Left lung (tissue), 10 donors: ENCODE measurements around the gene MAN1B1. TPM values are rescaled to one million over a fixed set of nuclear protein-coding genes. Genes with fewer than 3 reads are reported as not detected.

ENCODE experiments used
- ATAC-seq: fragments of 200-7000 bp; cut with Tn5 transposase; one replicate; pipeline ENCODE4 v1.9.1; 2020; ENCODE audit warnings: moderate library complexity
- DNase-seq, 4 donors: peaks; one replicate each; pipeline ENCODE4 v3.0.0-alpha.2; 2013 to 2020
- H3K27ac ChIP-seq, 2 donors: fragments of 200-600 bp; sonication (generic) in 1 of 2; one replicate each; pipeline versions ENCODE4 v1.5.0 to v1.8.0; 2020 to 2021
- H3K27me3 ChIP-seq, 2 donors: fragments of 200-600 bp; sonication (generic) in 1 of 2; one replicate each; pipeline versions ENCODE4 v1.5.0 to v1.8.0; 2020 to 2021
- H3K36me3 ChIP-seq, 2 donors: fragments of 200-600 bp; sonication (generic) in 1 of 2; one replicate each; pipeline versions ENCODE4 v1.5.0 to v1.8.0; 2020 to 2021
- H3K4me1 ChIP-seq, 2 donors: fragments of 200-600 bp; one replicate each; pipeline ENCODE4 v1.8.0; 2021
- H3K4me3 ChIP-seq, 2 donors: fragments of 200-600 bp; sonication (generic) in 1 of 2; one replicate each; pipeline versions ENCODE4 v1.5.0 to v1.8.0; 2020 to 2021; ENCODE audit warnings: mild to moderate bottlenecking in 1 of 2
- H3K9me3 ChIP-seq, 2 donors: fragments of 200-600 bp; sonication (generic) in 1 of 2; one replicate each; pipeline versions ENCODE4 v1.5.0 to v1.8.0; 2020 to 2021
- intact Hi-C, 2 donors: fragments of 100-400 bp; cut with DNase I; formaldehyde crosslinking; loops; one replicate each; pipeline versions ENCODE4 v1.11.2 to v1.14.2; 2022
- polyA plus RNA-seq, 6 donors: library from polyadenylated mRNA; unstranded; fragments of 120-200 nt; gene quantifications; one replicate each; pipeline ENCODE4 v1.2.1, GENCODE V29; 2013; ENCODE audit not compliant: insufficient read length in 6 of 6
- total RNA-seq, 2 donors: library from RNA; stranded (reverse); fragmentation: NEBNext Ultra II Directional; extraction: Animal tissue kit (Norgen Biotek cat#: 25700); gene quantifications; one replicate each; pipeline ENCODE4 v1.2.1, GENCODE V29; 2021
- TF ChIP-seq, protein P1 (sequence below), 2 donors: fragments of 200-600 bp; sonication (generic) in 1 of 2; IDR thresholded peaks; one replicate each; pipeline versions ENCODE4 v1.5.0 to v1.8.0; 2021; ENCODE audit warnings: antibody characterized with exemption in 2 of 2
- donor health status: DM: no; HTN: yes; CAD: no.
- donor health status: DM: no; HTN: no; CAD: no.

The MAN1B1 gene
- total and polyA plus RNA-seq, 8 donors = 51.5 to 74.9 (median 64.8) TPM

DNA sequence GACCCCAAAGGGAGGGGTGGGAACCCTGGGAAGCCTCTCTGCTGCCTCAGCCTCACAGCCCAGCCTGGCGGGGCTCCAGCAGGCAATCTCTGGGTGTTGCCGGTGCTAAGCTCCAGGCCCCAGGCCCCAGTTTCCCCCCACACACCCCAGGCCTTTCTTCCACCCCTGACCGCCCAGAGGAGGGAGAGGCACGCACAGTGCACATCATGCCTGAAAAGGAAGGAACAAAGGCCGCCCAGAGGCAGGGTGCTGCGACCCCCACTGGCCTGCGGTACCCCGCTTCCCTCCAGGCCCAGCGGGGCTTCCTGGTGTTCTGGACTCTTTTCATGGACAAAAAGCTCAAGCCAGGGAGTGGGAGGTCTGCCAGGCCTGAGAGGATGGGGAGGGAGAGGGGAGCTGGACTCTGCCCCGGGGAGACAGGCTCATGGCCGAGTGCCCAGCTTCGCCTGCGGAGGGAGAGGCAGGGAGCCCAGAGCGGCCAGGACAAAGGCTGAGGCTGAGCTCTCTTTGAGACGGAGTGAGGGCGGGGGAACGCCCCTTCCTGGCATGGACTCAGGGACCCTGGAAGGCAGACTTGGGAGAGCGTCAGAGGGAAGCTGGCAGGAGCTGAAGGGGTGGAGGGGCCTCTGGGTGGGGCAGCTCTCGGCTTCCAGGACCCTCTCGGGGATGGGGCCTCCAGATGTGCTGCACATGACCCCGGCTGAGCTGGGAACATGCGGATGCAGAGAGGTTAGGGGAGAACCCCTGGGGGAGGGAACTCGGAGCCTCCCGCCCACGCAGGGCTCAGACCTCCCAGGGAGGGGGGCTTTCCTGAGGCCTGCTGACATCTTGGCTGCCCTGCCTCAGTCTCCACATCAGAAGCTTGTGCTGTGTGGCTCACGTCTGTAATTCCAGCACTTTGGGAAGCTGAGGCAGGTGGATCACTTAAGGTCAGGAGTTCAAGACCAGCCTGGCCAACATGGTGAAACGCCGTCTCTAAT lies 31.1 kb upstream of the MAN1B1 start:
- no peaks in the 10 kb centered on the region for H3K9me3 ChIP-seq
- peak; percentile 78 to 96 (median 88) for DNase-seq
- H3K36me3 ChIP-seq = no peaks in the 10 kb centered on the region
- H3K4me1 ChIP-seq = peaks cover 9 to 38% of the 10 kb centered on the region in 2 donors
- TF ChIP-seq, protein P1, sequence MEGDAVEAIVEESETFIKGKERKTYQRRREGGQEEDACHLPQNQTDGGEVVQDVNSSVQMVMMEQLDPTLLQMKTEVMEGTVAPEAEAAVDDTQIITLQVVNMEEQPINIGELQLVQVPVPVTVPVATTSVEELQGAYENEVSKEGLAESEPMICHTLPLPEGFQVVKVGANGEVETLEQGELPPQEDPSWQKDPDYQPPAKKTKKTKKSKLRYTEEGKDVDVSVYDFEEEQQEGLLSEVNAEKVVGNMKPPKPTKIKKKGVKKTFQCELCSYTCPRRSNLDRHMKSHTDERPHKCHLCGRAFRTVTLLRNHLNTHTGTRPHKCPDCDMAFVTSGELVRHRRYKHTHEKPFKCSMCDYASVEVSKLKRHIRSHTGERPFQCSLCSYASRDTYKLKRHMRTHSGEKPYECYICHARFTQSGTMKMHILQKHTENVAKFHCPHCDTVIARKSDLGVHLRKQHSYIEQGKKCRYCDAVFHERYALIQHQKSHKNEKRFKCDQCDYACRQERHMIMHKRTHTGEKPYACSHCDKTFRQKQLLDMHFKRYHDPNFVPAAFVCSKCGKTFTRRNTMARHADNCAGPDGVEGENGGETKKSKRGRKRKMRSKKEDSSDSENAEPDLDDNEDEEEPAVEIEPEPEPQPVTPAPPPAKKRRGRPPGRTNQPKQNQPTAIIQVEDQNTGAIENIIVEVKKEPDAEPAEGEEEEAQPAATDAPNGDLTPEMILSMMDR (IDR thresholded peaks at IDR 0.05) = no peak
- H3K27me3 ChIP-seq = peaks cover 15 to 52% of the 10 kb centered on the region in 2 donors
- H3K4me3 ChIP-seq = no peak overlapping the region
- peak; percentile 64 for ATAC-seq
- no peak overlapping the region for H3K27ac ChIP-seq
- intact Hi-C loops = no loop called here

DNA sequence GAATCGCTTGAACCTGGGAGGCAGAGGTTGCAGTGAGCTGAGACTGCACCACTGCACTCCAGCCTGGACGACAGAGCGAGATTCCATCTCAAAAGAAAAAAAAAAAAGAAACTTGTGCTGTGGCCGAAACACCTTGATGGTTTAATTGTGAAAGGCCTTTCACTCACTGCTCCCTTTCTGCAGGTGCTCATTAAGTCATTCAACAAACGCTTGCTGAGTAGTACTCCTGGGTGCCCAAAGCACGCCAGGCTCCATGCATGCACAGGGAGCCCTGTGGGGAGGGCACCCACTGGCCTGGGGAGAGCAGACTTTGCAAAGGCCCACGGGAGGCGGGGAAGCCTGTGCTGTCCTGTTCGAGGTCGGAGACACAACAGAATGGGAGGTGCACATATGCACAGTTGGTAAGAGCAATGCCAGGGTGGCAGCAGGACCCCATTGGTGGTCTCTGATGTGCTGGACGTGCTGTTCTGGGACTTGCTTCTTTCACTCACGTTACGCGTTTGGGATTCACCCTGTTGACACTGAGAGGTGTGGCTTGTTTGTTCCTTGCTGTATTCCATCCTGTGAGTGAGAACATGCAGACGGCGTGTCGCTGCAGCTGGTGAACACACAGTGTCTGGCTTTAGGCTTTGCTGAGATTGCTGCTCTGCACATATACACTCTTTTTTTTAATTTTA lies 29.9 kb upstream of the MAN1B1 start:
- no peaks in the 10 kb centered on the region for H3K36me3 ChIP-seq
- H3K4me3 ChIP-seq = no peak overlapping the region
- H3K27me3 ChIP-seq = peaks cover 15 to 40% of the 10 kb centered on the region in 2 donors
- no peak for ATAC-seq
- intact Hi-C loops = no loop called here
- H3K27ac ChIP-seq = no peak overlapping the region
- peak in 2 of 4 donors; percentile 51 to 70 for DNase-seq
- H3K4me1 ChIP-seq = peaks cover 9 to 38% of the 10 kb centered on the region in 2 donors
- TF ChIP-seq, protein P1 (IDR thresholded peaks at IDR 0.05) = no peak
- no peaks in the 10 kb centered on the region for H3K9me3 ChIP-seq

DNA sequence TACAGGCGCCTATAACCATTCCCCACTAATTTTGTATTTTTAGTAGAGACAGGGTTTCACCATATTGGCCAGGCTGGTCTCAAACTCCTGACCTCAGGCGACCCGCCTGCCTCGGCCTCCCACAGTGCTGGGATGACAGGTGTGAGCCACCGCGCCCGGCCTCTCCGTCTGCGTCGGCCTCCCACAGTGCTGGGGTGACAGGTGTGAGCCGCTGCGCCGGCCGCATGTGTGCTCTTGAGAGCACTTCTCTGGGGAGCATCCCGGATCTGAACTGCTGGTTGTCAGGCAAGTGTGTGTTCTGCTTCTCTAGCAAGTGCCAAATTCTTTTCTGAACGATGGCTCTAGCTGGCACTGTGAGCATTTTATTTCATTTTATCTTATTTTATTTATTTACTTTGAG lies 29.2 kb upstream of the MAN1B1 start:
- Histone ChIP-seq H3K36me3 (no peaks in the 10 kb centered on the region), H3K4me1 (peaks cover 9 to 35% of the 10 kb centered on the region in 2 donors), H3K27ac (no peak overlapping the region), H3K4me3 (no peak overlapping the region), H3K27me3 (peaks cover 13 to 34% of the 10 kb centered on the region in 2 donors), H3K9me3 (no peaks in the 10 kb centered on the region)
- no peak for DNase-seq
- intact Hi-C loops = no loop called here
- ATAC-seq = no peak
- TF ChIP-seq, protein P1 (IDR thresholded peaks at IDR 0.05) = no peak

DNA sequence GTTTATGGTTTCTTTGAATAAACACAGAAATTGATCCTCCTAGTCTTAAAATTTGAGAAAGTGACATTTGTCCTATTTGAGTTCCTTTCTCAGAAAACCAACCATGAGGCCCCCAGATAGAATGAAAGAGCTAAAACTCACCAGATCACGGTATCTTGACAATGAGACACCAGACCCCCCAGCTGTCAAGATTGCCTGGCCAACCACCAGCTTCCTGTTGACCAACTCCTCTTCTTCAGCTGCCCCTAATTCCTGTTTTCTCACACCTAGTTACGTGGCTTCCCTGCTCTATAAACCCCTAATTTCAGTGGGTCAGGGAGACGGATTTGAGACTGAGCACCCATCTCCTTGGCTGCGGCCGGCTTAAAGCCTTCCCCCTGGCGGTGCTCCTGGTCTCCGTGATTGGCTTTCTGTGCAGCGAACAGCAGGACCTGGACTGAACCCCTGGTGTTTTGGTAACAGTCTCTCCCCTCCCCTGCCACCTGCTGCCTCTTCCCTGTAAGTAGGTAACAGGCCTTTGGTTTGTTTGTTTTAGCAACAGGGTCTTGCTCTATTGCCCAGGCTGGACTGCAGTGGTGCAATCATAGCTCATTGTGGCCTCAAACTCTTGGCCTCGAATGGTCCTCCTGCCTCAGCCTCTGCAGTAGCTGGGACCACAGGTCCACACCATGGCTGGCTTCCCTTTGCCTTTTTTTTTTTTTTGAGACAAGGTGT lies 28.1 kb upstream of the MAN1B1 start:
- intact Hi-C loops = no loop called here
- ATAC-seq (no peak), DNase-seq (no peak)
- no peak overlapping the region for H3K27ac ChIP-seq
- TF ChIP-seq, protein P1 (IDR thresholded peaks at IDR 0.05) = no peak
- peaks cover 6 to 25% of the 10 kb centered on the region in 2 donors for H3K4me1 ChIP-seq
- no peak overlapping the region for H3K4me3 ChIP-seq
- no peaks in the 10 kb centered on the region for H3K36me3 ChIP-seq
- H3K27me3 ChIP-seq = peaks cover 1 to 22% of the 10 kb centered on the region in 2 donors
- no peaks in the 10 kb centered on the region for H3K9me3 ChIP-seq
